Panc1 (cell line): ENCODE data around the gene KDM4B. TPM values are rescaled to one million over a fixed set of nuclear protein-coding genes. Genes with fewer than 3 reads are reported as not detected.

Experiments used
- ATAC-seq: fragments of 200-7000 bp; cut with Tn5 transposase; 2 replicates; pipeline ENCODE4 v1.9.1; 2020; ENCODE audit warnings: mild to moderate bottlenecking, moderate library complexity
- BruUV-seq: library from RNA; stranded (reverse); fragments of 400-500 nt; replicated peaks from 2 replicates; lab custom pipeline; 2021; lab: Mats Ljungman, UMichigan
- CTCF ChIA-PET: fragments of 300-600 bp; sonication (Branson Sonifier 250); formaldehyde crosslinking; loops from one replicate; lab custom pipeline; 2022; ENCODE audit warnings: antibody characterized with exemption; lab: Charles Lee
- POLR2A ChIA-PET: fragments of 300-600 bp; sonication (Branson Sonifier 250); formaldehyde crosslinking; loops from one replicate; lab custom pipeline; 2022; ENCODE audit warnings: antibody characterized with exemption; lab: Charles Lee
- DNase-seq: peaks from one replicate; pipeline ENCODE4 v3.0.0-alpha.2; 2010; ENCODE audit warnings: low read depth, low spot score
- H3K27ac ChIP-seq: 2 replicates; pipeline ENCODE4 v1.5.1; 2011; ENCODE audit warnings: mild to moderate bottlenecking, low read length, inconsistent platforms
- H3K27me3 ChIP-seq: fragments of 200-500 bp; sonication (Bioruptor generic); 2 replicates; pipeline ENCODE4 v1.6.0; 2014; ENCODE audit warnings: low read length, inconsistent platforms; ENCODE audit not compliant: control insufficient read depth, insufficient read depth
- H3K36me3 ChIP-seq: fragments of 200-500 bp; sonication (Bioruptor generic); 2 replicates; pipeline ENCODE4 v1.5.1; 2014; ENCODE audit warnings: inconsistent platforms, mild to moderate bottlenecking, low read length, moderate library complexity; ENCODE audit not compliant: control insufficient read depth, insufficient read depth
- H3K4me1 ChIP-seq: 2 replicates; pipeline ENCODE4 v1.5.1; 2011; ENCODE audit warnings: inconsistent platforms, mild to moderate bottlenecking, low read length, moderate library complexity; ENCODE audit not compliant: control insufficient read depth, insufficient read depth
- H3K4me3 ChIP-seq, 2 experiments: 2 replicates each; pipeline ENCODE4 v1.5.1; 2011 to 2012; ENCODE audit warnings: low read depth in 2 of 2, low read length in 2 of 2, mild to moderate bottlenecking in 2 of 2, inconsistent platforms in 1 of 2, moderate library complexity in 1 of 2
- H3K9me3 ChIP-seq: fragments of 200-500 bp; sonication (Bioruptor generic); 2 replicates; pipeline ENCODE4 v1.5.1; 2014; ENCODE audit warnings: low read depth, mild to moderate bottlenecking, inconsistent platforms, low read length, moderate library complexity; ENCODE audit not compliant: control insufficient read depth, insufficient read depth
- POLR2AphosphoS5 ChIP-seq: IDR thresholded peaks from 2 replicates; pipeline ENCODE4 v1.6.1; 2012; ENCODE audit warnings: mild to moderate bottlenecking, low read depth, low read length, moderate library complexity
- SIN3A ChIP-seq: IDR thresholded peaks from 2 replicates; pipeline ENCODE4 v1.6.1; 2012; ENCODE audit warnings: low read depth, mild to moderate bottlenecking, low read length, moderate library complexity, borderline replicate concordance; ENCODE audit not compliant: insufficient read depth
- TCF7L2 ChIP-seq: IDR thresholded peaks from 2 replicates; pipeline ENCODE4 v1.6.1; 2011; ENCODE audit warnings: mild to moderate bottlenecking, low read depth, low read length, inconsistent platforms
- in situ Hi-C: cut with HindIII; loops from 2 replicates; pipeline ENCODE4 v1.10.0; 2016; ENCODE audit warnings: low sequenced_read_pairs, low pct_unique_long_range_greater_than_20kb
- intact Hi-C: fragments of 100-400 bp; cut with micrococcal nuclease; formaldehyde crosslinking; loops from one replicate; pipeline ENCODE4 v1.10.0; 2022; ENCODE audit not compliant: unreplicated experiment
- total RNA-seq: library from RNA; stranded (reverse); gene quantifications from one replicate; pipeline ENCODE4 v1.2.1, GENCODE V29; 2021; ENCODE audit not compliant: unreplicated experiment
- TF ChIP-seq, protein P1 (sequence below), 2 experiments: IDR thresholded peaks; 2 replicates each; pipeline ENCODE4 v1.6.1; 2011 to 2012; ENCODE audit warnings: low read depth in 2 of 2, control low read depth in 1 of 2, low read length in 1 of 2, mild to moderate bottlenecking in 1 of 2, moderate library complexity in 1 of 2; ENCODE audit not compliant: insufficient read depth in 1 of 2
- TF ChIP-seq, protein P2 (sequence below): fragments of 450-650 bp; IDR thresholded peaks from 2 replicates; pipeline ENCODE4 v1.5.1; 2017; ENCODE audit warnings: mild to moderate bottlenecking

KDM4B gene
- total RNA-seq, 1 experiment from 2014 or later, result 18.4 TPM

DNA sequence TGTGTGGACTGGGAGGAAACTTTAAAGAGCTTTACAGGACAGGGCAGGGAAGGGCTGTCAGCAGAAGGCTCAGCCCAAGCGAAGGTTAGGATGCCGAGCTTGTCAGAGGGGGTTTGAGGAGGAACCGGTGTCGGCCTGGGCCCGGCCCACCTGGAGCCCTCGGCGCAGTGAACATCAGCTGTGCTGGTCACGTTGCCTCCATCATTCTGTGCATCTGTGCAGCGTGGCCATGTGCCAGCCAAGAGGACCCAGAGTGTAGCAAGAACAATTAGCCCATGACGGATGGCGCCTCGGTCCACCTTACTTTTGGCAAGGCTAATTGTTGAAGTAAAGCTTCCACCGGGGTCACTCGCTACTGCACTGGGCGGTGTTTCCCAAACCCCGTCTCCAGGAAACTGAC, 210.3 kb downstream of the KDM4B start:
- DNase-seq (no peak), ATAC-seq (no peak)
- no peaks in the 10 kb centered on the region for H3K27me3 ChIP-seq
- TF ChIP-seq, protein P1, sequence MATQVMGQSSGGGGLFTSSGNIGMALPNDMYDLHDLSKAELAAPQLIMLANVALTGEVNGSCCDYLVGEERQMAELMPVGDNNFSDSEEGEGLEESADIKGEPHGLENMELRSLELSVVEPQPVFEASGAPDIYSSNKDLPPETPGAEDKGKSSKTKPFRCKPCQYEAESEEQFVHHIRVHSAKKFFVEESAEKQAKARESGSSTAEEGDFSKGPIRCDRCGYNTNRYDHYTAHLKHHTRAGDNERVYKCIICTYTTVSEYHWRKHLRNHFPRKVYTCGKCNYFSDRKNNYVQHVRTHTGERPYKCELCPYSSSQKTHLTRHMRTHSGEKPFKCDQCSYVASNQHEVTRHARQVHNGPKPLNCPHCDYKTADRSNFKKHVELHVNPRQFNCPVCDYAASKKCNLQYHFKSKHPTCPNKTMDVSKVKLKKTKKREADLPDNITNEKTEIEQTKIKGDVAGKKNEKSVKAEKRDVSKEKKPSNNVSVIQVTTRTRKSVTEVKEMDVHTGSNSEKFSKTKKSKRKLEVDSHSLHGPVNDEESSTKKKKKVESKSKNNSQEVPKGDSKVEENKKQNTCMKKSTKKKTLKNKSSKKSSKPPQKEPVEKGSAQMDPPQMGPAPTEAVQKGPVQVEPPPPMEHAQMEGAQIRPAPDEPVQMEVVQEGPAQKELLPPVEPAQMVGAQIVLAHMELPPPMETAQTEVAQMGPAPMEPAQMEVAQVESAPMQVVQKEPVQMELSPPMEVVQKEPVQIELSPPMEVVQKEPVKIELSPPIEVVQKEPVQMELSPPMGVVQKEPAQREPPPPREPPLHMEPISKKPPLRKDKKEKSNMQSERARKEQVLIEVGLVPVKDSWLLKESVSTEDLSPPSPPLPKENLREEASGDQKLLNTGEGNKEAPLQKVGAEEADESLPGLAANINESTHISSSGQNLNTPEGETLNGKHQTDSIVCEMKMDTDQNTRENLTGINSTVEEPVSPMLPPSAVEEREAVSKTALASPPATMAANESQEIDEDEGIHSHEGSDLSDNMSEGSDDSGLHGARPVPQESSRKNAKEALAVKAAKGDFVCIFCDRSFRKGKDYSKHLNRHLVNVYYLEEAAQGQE (IDR thresholded peaks at IDR 0.05; ENCODE audit: insufficient read depth in 1 of 2, low read depth in 2 of 2, low read length in 1 of 2), result no peak
- TF ChIP-seq, protein P2, sequence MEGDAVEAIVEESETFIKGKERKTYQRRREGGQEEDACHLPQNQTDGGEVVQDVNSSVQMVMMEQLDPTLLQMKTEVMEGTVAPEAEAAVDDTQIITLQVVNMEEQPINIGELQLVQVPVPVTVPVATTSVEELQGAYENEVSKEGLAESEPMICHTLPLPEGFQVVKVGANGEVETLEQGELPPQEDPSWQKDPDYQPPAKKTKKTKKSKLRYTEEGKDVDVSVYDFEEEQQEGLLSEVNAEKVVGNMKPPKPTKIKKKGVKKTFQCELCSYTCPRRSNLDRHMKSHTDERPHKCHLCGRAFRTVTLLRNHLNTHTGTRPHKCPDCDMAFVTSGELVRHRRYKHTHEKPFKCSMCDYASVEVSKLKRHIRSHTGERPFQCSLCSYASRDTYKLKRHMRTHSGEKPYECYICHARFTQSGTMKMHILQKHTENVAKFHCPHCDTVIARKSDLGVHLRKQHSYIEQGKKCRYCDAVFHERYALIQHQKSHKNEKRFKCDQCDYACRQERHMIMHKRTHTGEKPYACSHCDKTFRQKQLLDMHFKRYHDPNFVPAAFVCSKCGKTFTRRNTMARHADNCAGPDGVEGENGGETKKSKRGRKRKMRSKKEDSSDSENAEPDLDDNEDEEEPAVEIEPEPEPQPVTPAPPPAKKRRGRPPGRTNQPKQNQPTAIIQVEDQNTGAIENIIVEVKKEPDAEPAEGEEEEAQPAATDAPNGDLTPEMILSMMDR, result no peak
- TF ChIP-seq POLR2AphosphoS5, result no peak
- no peak for TF ChIP-seq SIN3A
- TF ChIP-seq TCF7L2, result no peak
- no peaks in the 10 kb centered on the region for H3K4me1 ChIP-seq
- in situ Hi-C loops (no loop called here), intact Hi-C loops (no loop called here)
- no peaks in the 10 kb centered on the region for H3K9me3 ChIP-seq
- H3K36me3 ChIP-seq, result no peaks in the 10 kb centered on the region
- no peak overlapping the region for H3K4me3 ChIP-seq
- no peak overlapping the region for H3K27ac ChIP-seq
- CTCF ChIA-PET, result interaction anchor here (0.6 kb wide), 1 partner anchor 1344 kb away, joined by 6 read pairs; no protein-coding TSS in a partner anchor
- POLR2A ChIA-PET, result no interaction called here
- BruUV-seq, result no TSS peak

DNA sequence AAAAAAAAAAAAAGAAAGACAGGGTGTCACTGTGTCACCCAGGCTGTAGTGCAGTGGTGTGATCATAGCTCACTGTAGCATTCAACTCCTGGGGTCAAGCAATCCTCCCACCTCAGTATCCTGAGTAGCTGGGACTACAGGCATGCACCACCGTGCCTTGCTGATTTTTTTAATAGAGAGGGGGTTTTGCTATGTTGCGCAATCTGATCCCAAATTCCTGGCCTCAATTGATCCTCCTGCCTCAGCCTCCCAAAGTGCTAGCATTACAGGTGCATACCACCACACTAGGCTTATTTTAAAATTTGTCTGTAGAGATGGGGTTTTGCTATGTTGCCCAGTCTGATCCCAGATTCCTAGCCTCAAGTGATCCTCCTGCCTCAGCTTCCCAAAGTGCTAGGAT, 212.4 kb downstream of the KDM4B start:
- H3K4me1 ChIP-seq, result no peaks in the 10 kb centered on the region
- DNase-seq (no peak), ATAC-seq (no peak)
- no peaks in the 10 kb centered on the region for H3K27me3 ChIP-seq
- H3K36me3 ChIP-seq, result no peaks in the 10 kb centered on the region
- no peaks in the 10 kb centered on the region for H3K9me3 ChIP-seq
- intact Hi-C loops, result no loop called here
- H3K27ac ChIP-seq, result no peak overlapping the region
- CTCF ChIA-PET, result interaction anchor here (0.6 kb wide), 1 partner anchor 9 kb away, joined by 3 read pairs; no protein-coding TSS in a partner anchor
- TF ChIP-seq, protein P2, result no peak
- TF ChIP-seq SIN3A (no peak), TCF7L2 (no peak), POLR2AphosphoS5 (no peak)
- TF ChIP-seq, protein P1 (IDR thresholded peaks at IDR 0.05; ENCODE audit: insufficient read depth in 1 of 2, low read depth in 2 of 2, low read length in 1 of 2), result no peak
- H3K4me3 ChIP-seq, result no peak overlapping the region
- BruUV-seq, result no TSS peak
- in situ Hi-C loops, result no loop called here
- POLR2A ChIA-PET, result no interaction called here
